ENCODE data around the gene SLC39A11. TPM values are rescaled to one million over a fixed set of nuclear protein-coding genes. Genes with fewer than 3 reads are reported as not detected.

The SLC39A11 gene
- total RNA-seq, 1 experiment from 2014 or later: 18.9 TPM

DNA sequence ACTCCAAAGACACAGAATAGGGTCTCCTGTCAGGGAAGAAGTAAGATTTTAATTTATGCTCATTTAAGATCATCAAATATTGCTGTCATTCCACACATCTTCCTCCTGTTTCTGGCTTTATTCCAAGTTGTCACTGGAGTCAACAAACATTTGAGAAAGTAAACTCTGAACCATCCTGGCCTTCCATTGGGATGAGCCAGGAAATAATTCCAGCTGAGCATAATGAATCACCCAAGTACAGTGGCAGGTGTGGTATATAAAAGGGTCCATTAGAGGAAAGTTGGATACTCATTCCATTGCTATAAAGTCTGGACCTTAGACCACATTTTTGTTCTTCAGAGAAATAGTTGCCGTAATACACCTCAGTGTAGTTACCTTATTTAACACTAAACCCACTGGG, 246.1 kb downstream of the SLC39A11 start:
- Mint-ChIP-seq H3K27me3 (ENCODE audit: low read depth) (no peaks in the 10 kb centered on the region), H3K4me3 (no peak overlapping the region), H3K4me1 (no peaks in the 10 kb centered on the region), H3K27ac (no peak overlapping the region), H3K36me3 (no peaks in the 10 kb centered on the region), H3K9me3 (no peaks in the 10 kb centered on the region)
- ChIA-PET POLR2A (no interaction called here), CTCF (no interaction called here)
- ATAC-seq (no peak), DNase-seq (ENCODE audit: low spot score) (no peak)
- TF ChIP-seq, protein P1, sequence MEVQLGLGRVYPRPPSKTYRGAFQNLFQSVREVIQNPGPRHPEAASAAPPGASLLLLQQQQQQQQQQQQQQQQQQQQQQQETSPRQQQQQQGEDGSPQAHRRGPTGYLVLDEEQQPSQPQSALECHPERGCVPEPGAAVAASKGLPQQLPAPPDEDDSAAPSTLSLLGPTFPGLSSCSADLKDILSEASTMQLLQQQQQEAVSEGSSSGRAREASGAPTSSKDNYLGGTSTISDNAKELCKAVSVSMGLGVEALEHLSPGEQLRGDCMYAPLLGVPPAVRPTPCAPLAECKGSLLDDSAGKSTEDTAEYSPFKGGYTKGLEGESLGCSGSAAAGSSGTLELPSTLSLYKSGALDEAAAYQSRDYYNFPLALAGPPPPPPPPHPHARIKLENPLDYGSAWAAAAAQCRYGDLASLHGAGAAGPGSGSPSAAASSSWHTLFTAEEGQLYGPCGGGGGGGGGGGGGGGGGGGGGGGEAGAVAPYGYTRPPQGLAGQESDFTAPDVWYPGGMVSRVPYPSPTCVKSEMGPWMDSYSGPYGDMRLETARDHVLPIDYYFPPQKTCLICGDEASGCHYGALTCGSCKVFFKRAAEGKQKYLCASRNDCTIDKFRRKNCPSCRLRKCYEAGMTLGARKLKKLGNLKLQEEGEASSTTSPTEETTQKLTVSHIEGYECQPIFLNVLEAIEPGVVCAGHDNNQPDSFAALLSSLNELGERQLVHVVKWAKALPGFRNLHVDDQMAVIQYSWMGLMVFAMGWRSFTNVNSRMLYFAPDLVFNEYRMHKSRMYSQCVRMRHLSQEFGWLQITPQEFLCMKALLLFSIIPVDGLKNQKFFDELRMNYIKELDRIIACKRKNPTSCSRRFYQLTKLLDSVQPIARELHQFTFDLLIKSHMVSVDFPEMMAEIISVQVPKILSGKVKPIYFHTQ (CRISPR knock-in tag; IDR thresholded peaks at IDR 0.05): no peak
- TF ChIP-seq ZNF232 (CRISPR knock-in tag; IDR thresholded peaks at IDR 0.05) (no peak), SOX15 (CRISPR knock-in tag; IDR thresholded peaks at IDR 0.05) (no peak), TEAD1 (CRISPR knock-in tag; IDR thresholded peaks at IDR 0.05) (no peak), MYBL2 (CRISPR knock-in tag; IDR thresholded peaks at IDR 0.05) (no peak), NR1H2 (CRISPR knock-in tag; IDR thresholded peaks at IDR 0.05) (no peak)
- TF ChIP-seq, protein P2, sequence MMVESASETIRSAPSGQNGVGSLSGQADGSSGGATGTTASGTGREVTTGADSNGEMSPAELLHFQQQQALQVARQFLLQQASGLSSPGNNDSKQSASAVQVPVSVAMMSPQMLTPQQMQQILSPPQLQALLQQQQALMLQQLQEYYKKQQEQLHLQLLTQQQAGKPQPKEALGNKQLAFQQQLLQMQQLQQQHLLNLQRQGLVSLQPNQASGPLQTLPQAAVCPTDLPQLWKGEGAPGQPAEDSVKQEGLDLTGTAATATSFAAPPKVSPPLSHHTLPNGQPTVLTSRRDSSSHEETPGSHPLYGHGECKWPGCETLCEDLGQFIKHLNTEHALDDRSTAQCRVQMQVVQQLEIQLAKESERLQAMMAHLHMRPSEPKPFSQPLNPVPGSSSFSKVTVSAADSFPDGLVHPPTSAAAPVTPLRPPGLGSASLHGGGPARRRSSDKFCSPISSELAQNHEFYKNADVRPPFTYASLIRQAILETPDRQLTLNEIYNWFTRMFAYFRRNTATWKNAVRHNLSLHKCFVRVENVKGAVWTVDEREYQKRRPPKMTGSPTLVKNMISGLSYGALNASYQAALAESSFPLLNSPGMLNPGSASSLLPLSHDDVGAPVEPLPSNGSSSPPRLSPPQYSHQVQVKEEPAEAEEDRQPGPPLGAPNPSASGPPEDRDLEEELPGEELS (CRISPR knock-in tag; IDR thresholded peaks at IDR 0.05): no peak
- TF ChIP-seq, protein P3, sequence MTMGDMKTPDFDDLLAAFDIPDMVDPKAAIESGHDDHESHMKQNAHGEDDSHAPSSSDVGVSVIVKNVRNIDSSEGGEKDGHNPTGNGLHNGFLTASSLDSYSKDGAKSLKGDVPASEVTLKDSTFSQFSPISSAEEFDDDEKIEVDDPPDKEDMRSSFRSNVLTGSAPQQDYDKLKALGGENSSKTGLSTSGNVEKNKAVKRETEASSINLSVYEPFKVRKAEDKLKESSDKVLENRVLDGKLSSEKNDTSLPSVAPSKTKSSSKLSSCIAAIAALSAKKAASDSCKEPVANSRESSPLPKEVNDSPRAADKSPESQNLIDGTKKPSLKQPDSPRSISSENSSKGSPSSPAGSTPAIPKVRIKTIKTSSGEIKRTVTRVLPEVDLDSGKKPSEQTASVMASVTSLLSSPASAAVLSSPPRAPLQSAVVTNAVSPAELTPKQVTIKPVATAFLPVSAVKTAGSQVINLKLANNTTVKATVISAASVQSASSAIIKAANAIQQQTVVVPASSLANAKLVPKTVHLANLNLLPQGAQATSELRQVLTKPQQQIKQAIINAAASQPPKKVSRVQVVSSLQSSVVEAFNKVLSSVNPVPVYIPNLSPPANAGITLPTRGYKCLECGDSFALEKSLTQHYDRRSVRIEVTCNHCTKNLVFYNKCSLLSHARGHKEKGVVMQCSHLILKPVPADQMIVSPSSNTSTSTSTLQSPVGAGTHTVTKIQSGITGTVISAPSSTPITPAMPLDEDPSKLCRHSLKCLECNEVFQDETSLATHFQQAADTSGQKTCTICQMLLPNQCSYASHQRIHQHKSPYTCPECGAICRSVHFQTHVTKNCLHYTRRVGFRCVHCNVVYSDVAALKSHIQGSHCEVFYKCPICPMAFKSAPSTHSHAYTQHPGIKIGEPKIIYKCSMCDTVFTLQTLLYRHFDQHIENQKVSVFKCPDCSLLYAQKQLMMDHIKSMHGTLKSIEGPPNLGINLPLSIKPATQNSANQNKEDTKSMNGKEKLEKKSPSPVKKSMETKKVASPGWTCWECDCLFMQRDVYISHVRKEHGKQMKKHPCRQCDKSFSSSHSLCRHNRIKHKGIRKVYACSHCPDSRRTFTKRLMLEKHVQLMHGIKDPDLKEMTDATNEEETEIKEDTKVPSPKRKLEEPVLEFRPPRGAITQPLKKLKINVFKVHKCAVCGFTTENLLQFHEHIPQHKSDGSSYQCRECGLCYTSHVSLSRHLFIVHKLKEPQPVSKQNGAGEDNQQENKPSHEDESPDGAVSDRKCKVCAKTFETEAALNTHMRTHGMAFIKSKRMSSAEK (CRISPR knock-in tag; IDR thresholded peaks at IDR 0.05; ENCODE audit: borderline replicate concordance): no peak
- TF ChIP-seq, protein P4, sequence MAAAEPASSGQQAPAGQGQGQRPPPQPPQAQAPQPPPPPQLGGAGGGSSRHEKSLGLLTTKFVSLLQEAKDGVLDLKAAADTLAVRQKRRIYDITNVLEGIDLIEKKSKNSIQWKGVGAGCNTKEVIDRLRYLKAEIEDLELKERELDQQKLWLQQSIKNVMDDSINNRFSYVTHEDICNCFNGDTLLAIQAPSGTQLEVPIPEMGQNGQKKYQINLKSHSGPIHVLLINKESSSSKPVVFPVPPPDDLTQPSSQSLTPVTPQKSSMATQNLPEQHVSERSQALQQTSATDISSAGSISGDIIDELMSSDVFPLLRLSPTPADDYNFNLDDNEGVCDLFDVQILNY (CRISPR knock-in tag; IDR thresholded peaks at IDR 0.05): no peak
- TF ChIP-seq, protein P5, sequence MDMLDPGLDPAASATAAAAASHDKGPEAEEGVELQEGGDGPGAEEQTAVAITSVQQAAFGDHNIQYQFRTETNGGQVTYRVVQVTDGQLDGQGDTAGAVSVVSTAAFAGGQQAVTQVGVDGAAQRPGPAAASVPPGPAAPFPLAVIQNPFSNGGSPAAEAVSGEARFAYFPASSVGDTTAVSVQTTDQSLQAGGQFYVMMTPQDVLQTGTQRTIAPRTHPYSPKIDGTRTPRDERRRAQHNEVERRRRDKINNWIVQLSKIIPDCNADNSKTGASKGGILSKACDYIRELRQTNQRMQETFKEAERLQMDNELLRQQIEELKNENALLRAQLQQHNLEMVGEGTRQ (CRISPR knock-in tag; IDR thresholded peaks at IDR 0.05): no peak
- TF ChIP-seq, protein P6, sequence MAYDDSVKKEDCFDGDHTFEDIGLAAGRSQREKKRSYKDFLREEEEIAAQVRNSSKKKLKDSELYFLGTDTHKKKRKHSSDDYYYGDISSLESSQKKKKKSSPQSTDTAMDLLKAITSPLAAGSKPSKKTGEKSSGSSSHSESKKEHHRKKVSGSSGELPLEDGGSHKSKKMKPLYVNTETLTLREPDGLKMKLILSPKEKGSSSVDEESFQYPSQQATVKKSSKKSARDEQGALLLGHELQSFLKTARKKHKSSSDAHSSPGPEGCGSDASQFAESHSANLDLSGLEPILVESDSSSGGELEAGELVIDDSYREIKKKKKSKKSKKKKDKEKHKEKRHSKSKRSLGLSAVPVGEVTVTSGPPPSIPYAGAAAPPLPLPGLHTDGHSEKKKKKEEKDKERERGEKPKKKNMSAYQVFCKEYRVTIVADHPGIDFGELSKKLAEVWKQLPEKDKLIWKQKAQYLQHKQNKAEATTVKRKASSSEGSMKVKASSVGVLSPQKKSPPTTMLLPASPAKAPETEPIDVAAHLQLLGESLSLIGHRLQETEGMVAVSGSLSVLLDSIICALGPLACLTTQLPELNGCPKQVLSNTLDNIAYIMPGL (CRISPR knock-in tag; IDR thresholded peaks at IDR 0.05): no peak

DNA sequence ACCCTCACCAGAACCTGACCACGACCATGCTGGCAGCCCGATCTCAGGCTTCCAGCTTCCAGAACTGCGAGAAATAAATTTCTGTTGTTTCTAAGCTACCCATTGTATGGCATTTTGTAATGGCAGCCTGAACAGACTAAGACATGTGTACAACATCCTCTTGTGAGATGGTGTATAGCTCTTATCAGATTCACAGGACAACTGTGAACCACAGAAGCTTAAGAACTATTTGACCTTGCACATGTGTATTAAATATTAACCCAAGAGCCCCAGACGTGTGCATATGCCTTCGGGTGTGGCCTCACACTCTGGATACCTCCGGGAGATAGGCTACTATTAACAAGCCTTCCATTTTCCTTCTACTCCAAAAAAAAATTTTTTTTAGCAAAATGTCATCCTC, 248.9 kb downstream of the SLC39A11 start:
- no peak for DNase-seq (ENCODE audit: low spot score)
- ChIA-PET POLR2A (no interaction called here), CTCF (interaction anchor here (1.2 kb wide), 1 partner anchor 287 kb away, joined by 3 read pairs; no protein-coding TSS in a partner anchor)
- no peaks in the 10 kb centered on the region; the same call in 1 of the 2 replicates for H3K27me3 Mint-ChIP-seq (ENCODE audit: low read depth)
- H3K27ac Mint-ChIP-seq: no peak overlapping the region
- peaks cover 8% of the 10 kb centered on the region; the same call in 1 of the 2 replicates for H3K36me3 Mint-ChIP-seq
- H3K4me3 Mint-ChIP-seq: no peak overlapping the region
- peaks cover 13% of the 10 kb centered on the region for H3K9me3 Mint-ChIP-seq
- H3K4me1 Mint-ChIP-seq: no peaks in the 10 kb centered on the region
- no peak for ATAC-seq
- TF ChIP-seq TEAD4 (CRISPR knock-in tag; IDR thresholded peaks at IDR 0.05) (no peak), KAT7 (CRISPR knock-in tag; IDR thresholded peaks at IDR 0.05; ENCODE audit: borderline replicate concordance) (no peak), CBFB (CRISPR knock-in tag; IDR thresholded peaks at IDR 0.05; ENCODE audit: low read depth) (no peak), ZNF416 (CRISPR knock-in tag; IDR thresholded peaks at IDR 0.05) (no peak), FOXK1 (CRISPR knock-in tag; IDR thresholded peaks at IDR 0.05) (no peak), ZNF121 (CRISPR knock-in tag; IDR thresholded peaks at IDR 0.05) (no peak), ESRRA (CRISPR knock-in tag; IDR thresholded peaks at IDR 0.05; ENCODE audit: borderline replicate concordance) (no peak)
- TF ChIP-seq, protein P5 (CRISPR knock-in tag; IDR thresholded peaks at IDR 0.05): no peak
- TF ChIP-seq, protein P7, sequence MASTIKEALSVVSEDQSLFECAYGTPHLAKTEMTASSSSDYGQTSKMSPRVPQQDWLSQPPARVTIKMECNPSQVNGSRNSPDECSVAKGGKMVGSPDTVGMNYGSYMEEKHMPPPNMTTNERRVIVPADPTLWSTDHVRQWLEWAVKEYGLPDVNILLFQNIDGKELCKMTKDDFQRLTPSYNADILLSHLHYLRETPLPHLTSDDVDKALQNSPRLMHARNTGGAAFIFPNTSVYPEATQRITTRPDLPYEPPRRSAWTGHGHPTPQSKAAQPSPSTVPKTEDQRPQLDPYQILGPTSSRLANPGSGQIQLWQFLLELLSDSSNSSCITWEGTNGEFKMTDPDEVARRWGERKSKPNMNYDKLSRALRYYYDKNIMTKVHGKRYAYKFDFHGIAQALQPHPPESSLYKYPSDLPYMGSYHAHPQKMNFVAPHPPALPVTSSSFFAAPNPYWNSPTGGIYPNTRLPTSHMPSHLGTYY (CRISPR knock-in tag; IDR thresholded peaks at IDR 0.05): no peak
- TF ChIP-seq, protein P8, sequence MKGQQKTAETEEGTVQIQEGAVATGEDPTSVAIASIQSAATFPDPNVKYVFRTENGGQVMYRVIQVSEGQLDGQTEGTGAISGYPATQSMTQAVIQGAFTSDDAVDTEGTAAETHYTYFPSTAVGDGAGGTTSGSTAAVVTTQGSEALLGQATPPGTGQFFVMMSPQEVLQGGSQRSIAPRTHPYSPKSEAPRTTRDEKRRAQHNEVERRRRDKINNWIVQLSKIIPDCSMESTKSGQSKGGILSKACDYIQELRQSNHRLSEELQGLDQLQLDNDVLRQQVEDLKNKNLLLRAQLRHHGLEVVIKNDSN (CRISPR knock-in tag; IDR thresholded peaks at IDR 0.05): no peak
